Measurements from ENCODE around the gene FRMD4A.

The FRMD4A gene

GRCh38 chr10:13813550-13813949 is 517.2 kb downstream of the FRMD4A start:
- Histone ChIP-seq H3K27me3 (replicated peaks; ENCODE audit: control insufficient read depth, insufficient read depth, low read length, poor library complexity, severe bottlenecking) (no peaks in the 10 kb centered on the region), H3K36me3 (ENCODE audit: control insufficient read depth, insufficient read depth, low read length) (no peaks in the 10 kb centered on the region), H3K9me3 (ENCODE audit: control insufficient read depth, low read length) (no peaks in the 10 kb centered on the region), H3K4me1 (ENCODE audit: control insufficient read depth, insufficient read depth, low read length, poor library complexity, severe bottlenecking) (no peaks in the 10 kb centered on the region), H3K27ac (ENCODE audit: insufficient read depth, low read length, poor library complexity, severe bottlenecking) (no peak overlapping the region), H3K4me3 (ENCODE audit: insufficient read depth, low read depth, low read length, poor library complexity, severe bottlenecking) (no peak overlapping the region)
- DNase-seq = no peak

DNA sequence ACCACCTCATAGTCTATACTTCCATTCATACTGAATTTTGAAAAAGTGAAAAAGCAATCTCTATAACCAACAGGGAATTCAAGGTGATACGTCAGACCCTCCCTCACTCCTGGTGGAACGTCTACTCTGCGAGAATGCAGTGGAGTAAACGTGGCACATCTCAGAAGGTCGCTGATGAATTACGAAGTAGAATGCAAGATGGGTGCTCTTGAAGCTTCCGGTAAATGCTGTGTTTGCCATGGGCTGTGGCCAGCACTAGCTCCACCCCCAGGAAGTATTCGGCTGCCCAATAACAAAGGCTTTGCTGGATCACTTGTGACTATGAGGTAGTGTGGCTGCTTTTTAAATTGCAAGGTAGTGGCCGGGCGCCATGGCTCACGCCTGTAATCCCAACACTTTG is 517.9 kb downstream of the FRMD4A start:
- H3K4me3 ChIP-seq (ENCODE audit: insufficient read depth, low read depth, low read length, poor library complexity, severe bottlenecking) = no peak overlapping the region
- no peak for DNase-seq
- H3K9me3 ChIP-seq (ENCODE audit: control insufficient read depth, low read length) = no peaks in the 10 kb centered on the region
- H3K27me3 ChIP-seq (replicated peaks; ENCODE audit: control insufficient read depth, insufficient read depth, low read length, poor library complexity, severe bottlenecking) = no peaks in the 10 kb centered on the region
- H3K27ac ChIP-seq (ENCODE audit: insufficient read depth, low read length, poor library complexity, severe bottlenecking) = no peak overlapping the region
- no peaks in the 10 kb centered on the region for H3K36me3 ChIP-seq (ENCODE audit: control insufficient read depth, insufficient read depth, low read length)
- H3K4me1 ChIP-seq (ENCODE audit: control insufficient read depth, insufficient read depth, low read length, poor library complexity, severe bottlenecking) = no peaks in the 10 kb centered on the region

GRCh38 chr10:13810568-13810967 is 520.2 kb downstream of the FRMD4A start:
- Histone ChIP-seq H3K4me3 (ENCODE audit: insufficient read depth, low read depth, low read length, poor library complexity, severe bottlenecking) (no peak overlapping the region), H3K27ac (ENCODE audit: insufficient read depth, low read length, poor library complexity, severe bottlenecking) (no peak overlapping the region), H3K4me1 (ENCODE audit: control insufficient read depth, insufficient read depth, low read length, poor library complexity, severe bottlenecking) (no peaks in the 10 kb centered on the region), H3K9me3 (ENCODE audit: control insufficient read depth, low read length) (no peaks in the 10 kb centered on the region), H3K36me3 (ENCODE audit: control insufficient read depth, insufficient read depth, low read length) (no peaks in the 10 kb centered on the region), H3K27me3 (replicated peaks; ENCODE audit: control insufficient read depth, insufficient read depth, low read length, poor library complexity, severe bottlenecking) (no peaks in the 10 kb centered on the region)
- no peak for DNase-seq

- no peak for DNase-seq
- H3K4me1 ChIP-seq (ENCODE audit: control insufficient read depth, insufficient read depth, low read length, poor library complexity, severe bottlenecking) = no peaks in the 10 kb centered on the region
- H3K27me3 ChIP-seq (replicated peaks; ENCODE audit: control insufficient read depth, insufficient read depth, low read length, poor library complexity, severe bottlenecking) = no peaks in the 10 kb centered on the region
Measured at GRCh38 chr10:13809427-13809826, 521.3 kb downstream of the FRMD4A start.

GRCh38 chr10:13808556-13809391 is 522.0 kb downstream of the FRMD4A start:
- no peaks in the 10 kb centered on the region for H3K27me3 ChIP-seq (replicated peaks; ENCODE audit: control insufficient read depth, insufficient read depth, low read length, poor library complexity, severe bottlenecking)
- no peak overlapping the region for H3K4me3 ChIP-seq (ENCODE audit: insufficient read depth, low read depth, low read length, poor library complexity, severe bottlenecking)
- no peaks in the 10 kb centered on the region for H3K4me1 ChIP-seq (ENCODE audit: control insufficient read depth, insufficient read depth, low read length, poor library complexity, severe bottlenecking)
- no peak for DNase-seq
- H3K27ac ChIP-seq (ENCODE audit: insufficient read depth, low read length, poor library complexity, severe bottlenecking) = no peak overlapping the region
- no peaks in the 10 kb centered on the region for H3K9me3 ChIP-seq (ENCODE audit: control insufficient read depth, low read length)
- H3K36me3 ChIP-seq (ENCODE audit: control insufficient read depth, insufficient read depth, low read length) = no peaks in the 10 kb centered on the region

More at GRCh38 chr10:13809427-13809826, 521.3 kb downstream of the FRMD4A start:
- Histone ChIP-seq H3K9me3 (ENCODE audit: control insufficient read depth, low read length) (no peaks in the 10 kb centered on the region), H3K36me3 (ENCODE audit: control insufficient read depth, insufficient read depth, low read length) (no peaks in the 10 kb centered on the region), H3K27ac (ENCODE audit: insufficient read depth, low read length, poor library complexity, severe bottlenecking) (no peak overlapping the region), H3K4me3 (ENCODE audit: insufficient read depth, low read depth, low read length, poor library complexity, severe bottlenecking) (no peak overlapping the region)

DNA sequence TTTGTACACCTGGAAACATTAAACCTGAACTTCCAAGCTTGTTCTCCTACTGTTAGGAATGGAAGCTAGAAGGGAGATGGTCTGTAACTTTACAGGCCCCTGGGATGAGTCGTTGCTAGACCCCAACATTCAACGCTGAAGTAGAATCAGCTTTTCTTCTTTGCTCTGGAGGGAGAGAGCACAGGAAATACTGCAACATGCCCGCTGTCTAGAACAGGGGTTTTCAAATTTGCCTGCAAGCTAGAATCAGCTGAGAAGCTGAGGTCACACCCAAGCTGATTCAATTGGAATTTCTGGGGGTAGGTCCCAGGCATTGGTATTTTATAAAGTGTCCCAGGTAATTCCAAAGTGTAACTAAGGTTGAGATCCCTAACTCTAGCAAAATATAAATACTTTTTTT is 524.3 kb downstream of the FRMD4A start:
- Histone ChIP-seq H3K9me3 (ENCODE audit: control insufficient read depth, low read length) (no peaks in the 10 kb centered on the region), H3K36me3 (ENCODE audit: control insufficient read depth, insufficient read depth, low read length) (no peaks in the 10 kb centered on the region), H3K4me3 (ENCODE audit: insufficient read depth, low read depth, low read length, poor library complexity, severe bottlenecking) (no peak overlapping the region), H3K27ac (ENCODE audit: insufficient read depth, low read length, poor library complexity, severe bottlenecking) (no peak overlapping the region), H3K27me3 (replicated peaks; ENCODE audit: control insufficient read depth, insufficient read depth, low read length, poor library complexity, severe bottlenecking) (no peaks in the 10 kb centered on the region), H3K4me1 (ENCODE audit: control insufficient read depth, insufficient read depth, low read length, poor library complexity, severe bottlenecking) (no peaks in the 10 kb centered on the region)
- DNase-seq = no peak

- Histone ChIP-seq H3K36me3 (ENCODE audit: control insufficient read depth, insufficient read depth, low read length) (no peaks in the 10 kb centered on the region), H3K27me3 (replicated peaks; ENCODE audit: control insufficient read depth, insufficient read depth, low read length, poor library complexity, severe bottlenecking) (no peaks in the 10 kb centered on the region), H3K9me3 (ENCODE audit: control insufficient read depth, low read length) (no peaks in the 10 kb centered on the region), H3K27ac (ENCODE audit: insufficient read depth, low read length, poor library complexity, severe bottlenecking) (no peak overlapping the region), H3K4me1 (ENCODE audit: control insufficient read depth, insufficient read depth, low read length, poor library complexity, severe bottlenecking) (no peaks in the 10 kb centered on the region), H3K4me3 (ENCODE audit: insufficient read depth, low read depth, low read length, poor library complexity, severe bottlenecking) (no peak overlapping the region)
- no peak for DNase-seq
Measured at GRCh38 chr10:13803566-13804554, 526.9 kb downstream of the FRMD4A start.

DNA sequence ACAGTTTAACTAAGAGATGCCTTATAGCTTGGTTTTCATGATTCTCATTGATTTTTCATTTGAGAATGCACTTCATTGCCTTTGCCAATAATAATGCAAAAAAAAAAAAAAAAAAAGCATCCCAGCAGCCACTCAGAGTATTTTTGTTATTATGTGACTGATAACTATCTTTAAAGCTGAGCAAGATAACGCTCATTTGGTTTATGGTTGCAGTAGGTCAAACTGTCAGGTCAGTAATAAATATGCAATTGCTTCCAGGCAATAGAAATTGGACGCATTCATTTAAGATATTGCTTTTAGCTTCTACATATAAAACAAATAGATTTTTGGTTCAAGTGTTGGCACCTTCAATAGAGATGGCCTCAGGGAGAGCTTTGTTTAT is 528.8 kb downstream of the FRMD4A start:
- no peaks in the 10 kb centered on the region for H3K9me3 ChIP-seq (ENCODE audit: control insufficient read depth, low read length)
- no peak for DNase-seq
- H3K27ac ChIP-seq (ENCODE audit: insufficient read depth, low read length, poor library complexity, severe bottlenecking) = no peak overlapping the region

DNA sequence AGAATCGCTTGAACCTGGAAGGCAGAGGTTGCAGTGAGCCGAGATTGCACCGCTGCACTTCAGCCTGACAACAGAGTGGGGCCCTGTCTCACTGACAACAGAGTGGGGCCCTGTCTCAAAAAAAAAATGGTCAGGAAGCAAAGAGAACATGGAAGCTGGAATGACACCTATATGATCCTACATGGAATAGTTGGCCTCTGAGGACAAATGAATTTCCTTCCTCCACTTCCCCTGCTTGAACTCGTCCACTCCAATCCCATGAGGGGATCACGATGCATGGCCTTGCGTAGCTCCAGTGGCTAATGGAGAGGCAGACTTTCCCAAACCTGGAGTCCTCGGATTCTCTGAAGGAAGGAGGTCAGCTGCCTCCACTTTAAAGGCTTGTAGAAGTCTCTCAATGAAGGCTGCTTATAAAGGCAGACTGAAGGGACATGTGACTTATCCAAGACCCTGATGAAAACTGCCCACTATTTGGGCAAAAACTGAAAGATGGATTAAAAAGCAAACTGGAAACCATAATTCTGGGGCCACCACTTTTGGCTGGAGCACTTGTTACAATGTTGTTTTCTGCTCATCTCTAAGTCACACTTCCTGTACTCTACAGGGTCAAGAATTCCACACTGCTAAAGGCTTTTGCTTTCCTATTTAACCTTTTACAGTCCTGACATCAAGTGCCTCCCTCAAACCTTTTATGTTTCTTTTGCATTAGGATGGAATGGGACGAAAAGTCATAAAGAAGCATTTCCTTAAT is 529.4 kb downstream of the FRMD4A start:
- Histone ChIP-seq H3K27ac (ENCODE audit: insufficient read depth, low read length, poor library complexity, severe bottlenecking) (no peak overlapping the region), H3K36me3 (ENCODE audit: control insufficient read depth, insufficient read depth, low read length) (no peaks in the 10 kb centered on the region), H3K27me3 (replicated peaks; ENCODE audit: control insufficient read depth, insufficient read depth, low read length, poor library complexity, severe bottlenecking) (no peaks in the 10 kb centered on the region), H3K4me1 (ENCODE audit: control insufficient read depth, insufficient read depth, low read length, poor library complexity, severe bottlenecking) (peaks cover under 1% of the 10 kb centered on the region), H3K4me3 (ENCODE audit: insufficient read depth, low read depth, low read length, poor library complexity, severe bottlenecking) (no peak overlapping the region), H3K9me3 (ENCODE audit: control insufficient read depth, low read length) (no peaks in the 10 kb centered on the region)
- DNase-seq = no peak

More for the DNA sequence above, 528.8 kb downstream of the FRMD4A start:
- Histone ChIP-seq H3K4me3 (ENCODE audit: insufficient read depth, low read depth, low read length, poor library complexity, severe bottlenecking) (no peak overlapping the region), H3K4me1 (ENCODE audit: control insufficient read depth, insufficient read depth, low read length, poor library complexity, severe bottlenecking) (no peaks in the 10 kb centered on the region), H3K36me3 (ENCODE audit: control insufficient read depth, insufficient read depth, low read length) (no peaks in the 10 kb centered on the region), H3K27me3 (replicated peaks; ENCODE audit: control insufficient read depth, insufficient read depth, low read length, poor library complexity, severe bottlenecking) (no peaks in the 10 kb centered on the region)

Measured in effector memory CD4-positive, alpha-beta T cell (primary cell).